Activated naive CD4-positive, alpha-beta T cell treated with anti-CD3 and anti-CD28 coated beads for 36 hours (primary cell): ENCODE results near the gene RPL15. TPM values are rescaled to one million over a fixed set of nuclear protein-coding genes. Genes with fewer than 3 reads are reported as not detected.
"Not testable (repeated sequence)": the region's sequence is repeated elsewhere in the genome, so short reads cannot be mapped to it uniquely, and the experiment has no call there.

Experiments
- CTCF ChIA-PET: fragments of 350-600 bp; sonication (Branson Sonifier 250); formaldehyde crosslinking; loops from one replicate; lab custom pipeline; 2021; ENCODE audit warnings: antibody characterized with exemption; lab: Charles Lee
- DNase-seq: peaks from one replicate; pipeline ENCODE4 v3.0.0-alpha.2; 2020
- H3K27ac Mint-ChIP-seq: one replicate; pipeline ENCODE4 v1.8.0; 2021; ENCODE audit warnings: mild to moderate bottlenecking, mixed read lengths
- H3K27me3 Mint-ChIP-seq: one replicate; pipeline ENCODE4 v1.8.0; 2021; ENCODE audit warnings: low read depth, mixed read lengths
- H3K36me3 Mint-ChIP-seq: one replicate; pipeline ENCODE4 v1.8.0; 2021; ENCODE audit warnings: low read depth, mixed read lengths
- H3K4me1 Mint-ChIP-seq: one replicate; pipeline ENCODE4 v1.8.0; 2021; ENCODE audit warnings: low read depth, mixed read lengths
- H3K4me3 Mint-ChIP-seq: one replicate; pipeline ENCODE4 v1.8.0; 2021; ENCODE audit warnings: mild to moderate bottlenecking, moderate library complexity, mixed read lengths
- H3K9me3 Mint-ChIP-seq: one replicate; pipeline ENCODE4 v1.8.0; 2021; ENCODE audit warnings: mixed read lengths
- intact Hi-C: fragments of 100-400 bp; cut with micrococcal nuclease; formaldehyde crosslinking; loops from one replicate; pipeline ENCODE4 v1.15.1; 2023
- total RNA-seq, 2 experiments: library from RNA; stranded (reverse); gene quantifications; one replicate each; pipeline ENCODE4 v1.2.3, GENCODE V29; 2021

Gene RPL15
- total RNA-seq, 2 experiments from 2014 or later = 2,861 to 2,959 TPM

- H3K9me3 Mint-ChIP-seq = no peaks in the 10 kb centered on the region
- no peak overlapping the region for H3K4me3 Mint-ChIP-seq
- DNase-seq = no peak
- CTCF ChIA-PET = no interaction called here
- intact Hi-C loops = no loop called here
- no peak overlapping the region for H3K27ac Mint-ChIP-seq
- peaks cover 28% of the 10 kb centered on the region for H3K36me3 Mint-ChIP-seq
- H3K27me3 Mint-ChIP-seq = no peaks in the 10 kb centered on the region
- no peaks in the 10 kb centered on the region for H3K4me1 Mint-ChIP-seq
These were observed 22.5 kb upstream of the RPL15 start for GRCh38 chr3:23894254-23895061.

- Mint-ChIP-seq H3K9me3 (no peaks in the 10 kb centered on the region), H3K4me1 (no peaks in the 10 kb centered on the region), H3K4me3 (no peak overlapping the region), H3K27ac (no peak overlapping the region), H3K36me3 (peaks cover 29% of the 10 kb centered on the region), H3K27me3 (no peaks in the 10 kb centered on the region)
- intact Hi-C loops = no loop called here
- no peak for DNase-seq
- CTCF ChIA-PET = no interaction called here
These were observed 21.8 kb upstream of the RPL15 start for GRCh38 chr3:23895181-23895580.

- peaks cover 2% of the 10 kb centered on the region for H3K9me3 Mint-ChIP-seq
- DNase-seq = no peak
- H3K4me3 Mint-ChIP-seq = no peak overlapping the region
- H3K4me1 Mint-ChIP-seq = no peaks in the 10 kb centered on the region
- no peaks in the 10 kb centered on the region for H3K27me3 Mint-ChIP-seq
- H3K36me3 Mint-ChIP-seq = peaks cover 41% of the 10 kb centered on the region
- CTCF ChIA-PET = interaction anchor here (0.5 to 0.7 kb wide), 2 partner anchors 20 to 81 kb away, joined by 3 to 6 read pairs; no protein-coding TSS in a partner anchor
- intact Hi-C loops = no loop called here
- no peak overlapping the region for H3K27ac Mint-ChIP-seq
These were observed 16.2 kb upstream of the RPL15 start for GRCh38 chr3:23900744-23901143.

GRCh38 chr3:23904545-23904944 lies 12.4 kb upstream of the RPL15 start:
- DNase-seq = no peak
- CTCF ChIA-PET = no interaction called here

GRCh38 chr3:23909341-23909740 lies 7.6 kb upstream of the RPL15 start:
- Mint-ChIP-seq H3K4me3 (no peak overlapping the region), H3K9me3 (no peaks in the 10 kb centered on the region), H3K27ac (no peak overlapping the region), H3K27me3 (no peaks in the 10 kb centered on the region), H3K4me1 (peaks cover 7% of the 10 kb centered on the region), H3K36me3 (peaks cover 17% of the 10 kb centered on the region)
- DNase-seq = no peak
- CTCF ChIA-PET = interaction anchor here (0.6 to 0.7 kb wide), 3 partner anchors 119 to 746 kb away, joined by 3 to 5 read pairs (median 4); no protein-coding TSS in a partner anchor
- intact Hi-C loops = no loop called here

More at GRCh38 chr3:23904545-23904944, 12.4 kb upstream of the RPL15 start:
- Mint-ChIP-seq H3K9me3 (peaks cover 2% of the 10 kb centered on the region), H3K36me3 (peaks cover 25% of the 10 kb centered on the region), H3K4me3 (no peak overlapping the region), H3K27me3 (no peaks in the 10 kb centered on the region), H3K4me1 (no peaks in the 10 kb centered on the region), H3K27ac (no peak overlapping the region)
- intact Hi-C loops = no loop called here

GRCh38 chr3:23911397-23911796 lies 5.5 kb upstream of the RPL15 start:
- DNase-seq = no peak
- no peak overlapping the region for H3K4me3 Mint-ChIP-seq
- H3K36me3 Mint-ChIP-seq = peaks cover 6% of the 10 kb centered on the region
- H3K9me3 Mint-ChIP-seq = no peaks in the 10 kb centered on the region
- H3K27me3 Mint-ChIP-seq = no peaks in the 10 kb centered on the region
- intact Hi-C loops = loop anchor here (10.0 kb wide), 1 partner anchor 243 kb away; no protein-coding TSS in a partner anchor
- CTCF ChIA-PET = interaction anchor here (1.0 kb wide), 1 partner anchor 23 kb away, joined by 3 read pairs; no protein-coding TSS in a partner anchor
- peaks cover 25% of the 10 kb centered on the region for H3K4me1 Mint-ChIP-seq
- H3K27ac Mint-ChIP-seq = no peak overlapping the region

- Mint-ChIP-seq H3K36me3 (peaks cover 11% of the 10 kb centered on the region), H3K4me1 (peaks cover 25% of the 10 kb centered on the region)
- not testable (repeated sequence) for H3K27ac Mint-ChIP-seq, DNase-seq, H3K4me3 Mint-ChIP-seq, H3K27me3 Mint-ChIP-seq, H3K9me3 Mint-ChIP-seq
- CTCF ChIA-PET = interaction anchor here (1.0 kb wide), 1 partner anchor 24 kb away, joined by 3 read pairs; no protein-coding TSS in a partner anchor
- intact Hi-C loops = loop anchor here (10.0 kb wide), 1 partner anchor 242 kb away; no protein-coding TSS in a partner anchor
These were observed 4.6 kb upstream of the RPL15 start for GRCh38 chr3:23912335-23912734.

GRCh38 chr3:23913182-23913581 lies 3.8 kb upstream of the RPL15 start:
- intact Hi-C loops = loop anchor here (10.0 kb wide), 1 partner anchor 242 kb away; no protein-coding TSS in a partner anchor
- DNase-seq = no peak
- H3K9me3 Mint-ChIP-seq = no peaks in the 10 kb centered on the region
- H3K4me1 Mint-ChIP-seq = peaks cover 27% of the 10 kb centered on the region
- H3K36me3 Mint-ChIP-seq = peaks cover 19% of the 10 kb centered on the region
- no peaks in the 10 kb centered on the region for H3K27me3 Mint-ChIP-seq
- H3K4me3 Mint-ChIP-seq = no peak overlapping the region
- H3K27ac Mint-ChIP-seq = no peak overlapping the region
- CTCF ChIA-PET = no interaction called here

GRCh38 chr3:23913873-23914743 lies 2.8 kb upstream of the RPL15 start:
- intact Hi-C loops = loop anchor here (10.0 kb wide), 1 partner anchor 241 kb away; no protein-coding TSS in a partner anchor
- DNase-seq = no peak
- CTCF ChIA-PET = interaction anchor here (0.5 to 0.6 kb wide), 3 partner anchors 73 to 298 kb away, joined by 3 to 6 read pairs (median 3); no protein-coding TSS in a partner anchor
- no peak overlapping the region for H3K4me3 Mint-ChIP-seq
- H3K9me3 Mint-ChIP-seq = no peaks in the 10 kb centered on the region
- H3K27ac Mint-ChIP-seq = no peak overlapping the region
- peaks cover 35% of the 10 kb centered on the region for H3K4me1 Mint-ChIP-seq
- H3K36me3 Mint-ChIP-seq = peaks cover 26% of the 10 kb centered on the region
- no peaks in the 10 kb centered on the region for H3K27me3 Mint-ChIP-seq

- no peak for DNase-seq
- CTCF ChIA-PET = no interaction called here
- intact Hi-C loops = loop anchor here (2.0 to 10.0 kb wide), 5 partner anchors 27 to 713 kb away; partner anchors contain the start of gene UBE2E2
- peaks cover 47% of the 10 kb centered on the region for H3K4me1 Mint-ChIP-seq
- H3K27me3 Mint-ChIP-seq = no peaks in the 10 kb centered on the region
- H3K36me3 Mint-ChIP-seq = peaks cover 40% of the 10 kb centered on the region
- peak overlapping the region; percentile 94 for H3K4me3 Mint-ChIP-seq
- H3K27ac Mint-ChIP-seq = no peak overlapping the region
- no peaks in the 10 kb centered on the region for H3K9me3 Mint-ChIP-seq
These were observed 1.3 kb upstream of the RPL15 start for GRCh38 chr3:23915537-23916108.

- CTCF ChIA-PET = no interaction called here
- Mint-ChIP-seq H3K27ac (peak overlapping the region; percentile 99), H3K4me1 (peaks cover 47% of the 10 kb centered on the region), H3K4me3 (peak overlapping the region; percentile 94), H3K27me3 (no peaks in the 10 kb centered on the region), H3K9me3 (no peaks in the 10 kb centered on the region), H3K36me3 (peaks cover 39% of the 10 kb centered on the region)
- intact Hi-C loops = loop anchor here (2.0 to 10.0 kb wide), 5 partner anchors 28 to 714 kb away; partner anchors contain the start of gene UBE2E2
- no peak for DNase-seq
These were observed 613 bp upstream of the RPL15 start for GRCh38 chr3:23916152-23916885.
